Dendritic cell treated with granulocyte-macrophage colony-stimulating factor and Interleukin-4, amounts not matched to agents 40 ng/mL and 50 ng/mL, for 4 days (primary cell): ENCODE data around the gene PAIP2.
A peak's percentile ranks its signal among the peaks of the same experiment; 100 is the strongest.

ENCODE experiments used
- H3K27ac Mint-ChIP-seq: one replicate; pipeline ENCODE4 v1.8.0; 2022; ENCODE audit warnings: mild to moderate bottlenecking, mixed read lengths
- H3K27me3 Mint-ChIP-seq: one replicate; pipeline ENCODE4 v1.8.0; 2022; ENCODE audit warnings: mild to moderate bottlenecking, mixed read lengths
- H3K36me3 Mint-ChIP-seq: one replicate; pipeline ENCODE4 v1.8.0; 2022; ENCODE audit warnings: low read depth, mixed read lengths
- H3K4me1 Mint-ChIP-seq: one replicate; pipeline ENCODE4 v1.8.0; 2022; ENCODE audit warnings: low read depth, mixed read lengths
- H3K4me3 Mint-ChIP-seq: one replicate; pipeline ENCODE4 v1.8.0; 2022; ENCODE audit warnings: mild to moderate bottlenecking, moderate library complexity, mixed read lengths
- H3K9me3 Mint-ChIP-seq: one replicate; pipeline ENCODE4 v1.8.0; 2022; ENCODE audit warnings: mixed read lengths
- intact Hi-C: fragments of 100-400 bp; cut with micrococcal nuclease; formaldehyde crosslinking; loops from one replicate; pipeline ENCODE4 v1.15.0; 2022

PAIP2 gene

DNA sequence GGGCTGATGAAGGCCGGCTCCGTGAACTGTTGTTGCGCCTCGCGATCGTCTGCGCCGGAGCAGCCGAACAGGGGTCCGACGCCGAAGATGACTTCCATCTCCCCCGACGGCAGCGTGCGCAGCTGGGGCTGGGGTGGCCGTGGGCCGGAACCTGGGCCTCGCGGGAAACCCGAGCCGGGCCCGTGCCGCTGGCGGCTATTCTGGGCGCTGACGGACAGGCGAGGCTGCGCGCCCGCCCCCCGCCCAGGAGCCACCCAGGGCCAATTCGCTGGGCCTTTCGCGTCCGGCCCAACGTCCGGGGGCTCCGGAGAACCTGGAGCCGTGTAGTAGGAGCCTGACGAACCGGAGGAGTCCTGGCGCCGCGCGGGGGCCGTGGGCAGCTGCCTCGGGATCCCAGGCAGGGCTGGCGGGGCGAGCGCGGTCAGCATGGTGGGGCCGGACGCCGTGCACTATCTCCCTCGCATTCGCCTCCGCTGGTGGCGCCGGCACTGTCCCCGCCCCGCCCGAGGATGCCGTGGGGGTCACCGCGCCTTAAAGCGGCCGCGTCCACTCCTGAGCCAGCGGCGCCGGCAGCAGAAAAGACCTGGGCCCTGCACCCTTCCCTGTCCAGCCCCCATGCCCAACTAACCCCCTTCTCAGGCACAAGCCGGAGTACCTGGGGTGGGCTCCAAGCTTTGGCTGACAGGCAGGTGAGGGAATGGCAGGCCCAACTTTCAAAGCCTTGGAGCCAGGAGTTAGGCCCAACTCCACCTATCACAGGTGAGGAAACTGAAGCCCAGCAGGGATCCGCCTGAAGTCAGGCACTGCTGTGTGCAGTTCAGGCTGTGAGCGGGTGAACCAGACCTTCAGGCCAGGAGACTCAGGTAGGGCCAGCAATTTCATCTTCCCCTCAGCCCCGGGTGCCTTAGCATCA lies 53.3 kb downstream of the PAIP2 start, which contains the start of gene PROB1:
PROB1 (minus strand) TSS at position 451 of the 913 bp plus-strand sequence; CDS start at position 428, 23 bp downstream.
- Mint-ChIP-seq H3K4me1 (peaks cover 43% of the 10 kb centered on the region), H3K9me3 (no peaks in the 10 kb centered on the region), H3K27ac (no peak within 1 kb of the TSS), H3K36me3 (no peaks in the 10 kb centered on the region), H3K27me3 (peaks cover 59% of the 10 kb centered on the region), H3K4me3 (peak within 1 kb of the TSS; percentile 48)
- intact Hi-C loops = loop anchor here (5.0 kb wide), 1 partner anchor 53 kb away; the partner anchor contains the start of gene PAIP2

DNA sequence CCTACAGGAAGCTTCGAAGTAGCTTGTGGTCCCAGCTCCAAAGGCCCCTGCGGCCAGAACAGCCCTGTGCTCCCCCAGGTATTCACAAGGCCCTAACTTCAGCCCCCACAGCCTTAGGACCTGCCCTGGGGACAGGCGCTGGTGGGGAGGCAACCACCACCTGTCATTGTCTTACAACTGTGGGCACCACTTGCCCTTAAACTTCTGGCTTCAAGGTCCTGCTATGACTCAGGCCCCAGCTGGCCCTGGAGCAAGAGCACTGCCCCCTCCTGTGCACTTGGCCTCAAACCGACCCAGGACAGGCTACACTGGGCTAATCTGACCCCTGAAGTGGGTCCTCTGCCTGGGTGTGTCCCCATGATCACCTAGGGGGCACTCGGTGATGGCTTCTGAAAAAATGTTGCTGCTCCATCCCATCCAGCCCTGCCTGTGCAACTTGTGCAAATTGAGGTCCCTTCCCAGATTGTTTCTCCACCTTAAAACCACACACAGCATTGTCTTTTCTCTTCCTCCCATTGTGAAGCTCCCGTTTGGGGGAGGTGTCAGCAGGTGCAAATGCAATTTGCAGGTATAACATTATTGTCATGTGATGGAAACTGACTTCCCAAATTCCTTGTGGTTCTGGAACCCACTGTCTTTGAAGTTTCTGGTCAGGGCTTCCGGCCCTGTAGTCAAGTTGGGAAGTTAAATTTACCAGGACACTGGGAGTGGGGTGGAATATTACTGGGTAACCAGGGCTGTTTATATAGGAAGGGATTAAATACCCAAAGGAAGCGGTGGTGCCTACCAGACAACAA lies 54.4 kb downstream of the PAIP2 start:
- Mint-ChIP-seq H3K4me1 (peaks cover 42% of the 10 kb centered on the region), H3K9me3 (no peaks in the 10 kb centered on the region)

DNA sequence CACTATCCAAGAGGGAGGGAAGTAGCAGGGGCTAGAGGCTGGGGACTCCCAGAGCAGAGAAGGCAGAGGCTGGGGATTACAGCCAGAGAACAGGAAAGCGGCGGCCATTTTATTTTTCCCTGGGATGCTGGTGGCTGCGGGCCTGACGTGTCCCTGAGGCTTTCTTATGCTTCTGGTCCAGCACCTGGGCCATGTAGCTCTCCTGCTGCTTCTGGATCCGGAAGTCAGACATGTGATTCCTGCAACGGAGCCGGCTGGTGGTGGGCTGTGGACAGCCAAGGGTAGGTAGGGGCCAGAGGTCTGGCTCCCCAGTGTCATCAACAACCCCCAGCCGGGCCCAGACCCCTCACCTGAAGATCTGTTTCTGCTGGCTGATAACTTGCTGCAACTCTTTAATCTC lies 55.0 kb downstream of the PAIP2 start:
- no peak overlapping the region for H3K4me3 Mint-ChIP-seq
- intact Hi-C loops = no loop called here
- no peaks in the 10 kb centered on the region for H3K36me3 Mint-ChIP-seq
- H3K9me3 Mint-ChIP-seq = no peaks in the 10 kb centered on the region
- H3K4me1 Mint-ChIP-seq = peaks cover 36% of the 10 kb centered on the region
- no peak overlapping the region for H3K27ac Mint-ChIP-seq
- peaks cover 46% of the 10 kb centered on the region for H3K27me3 Mint-ChIP-seq

More for the DNA sequence above, 54.4 kb downstream of the PAIP2 start:
- H3K36me3 Mint-ChIP-seq = no peaks in the 10 kb centered on the region
- H3K4me3 Mint-ChIP-seq = no peak overlapping the region
- intact Hi-C loops = no loop called here
- peaks cover 52% of the 10 kb centered on the region for H3K27me3 Mint-ChIP-seq
- no peak overlapping the region for H3K27ac Mint-ChIP-seq

DNA sequence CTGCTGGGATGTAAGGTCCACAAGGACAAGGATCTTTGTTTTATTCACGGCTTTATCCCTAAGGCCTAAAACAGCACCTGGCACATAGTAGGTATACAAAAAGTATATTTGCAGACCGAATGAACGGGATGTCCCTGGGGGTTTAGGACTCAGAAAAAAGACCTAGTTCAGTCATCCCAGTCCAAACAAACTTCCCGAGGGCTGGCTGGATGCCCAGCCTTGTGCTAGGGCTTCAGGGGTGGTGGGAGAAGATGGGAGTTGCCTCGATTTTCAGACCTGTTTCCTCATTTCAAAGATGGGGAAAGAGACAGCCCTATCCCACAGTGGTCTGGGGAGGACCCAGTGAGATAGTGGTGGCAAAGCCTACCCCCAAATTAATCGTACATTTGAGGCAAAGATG lies 56.3 kb downstream of the PAIP2 start:
- Mint-ChIP-seq H3K4me1 (peaks cover 32% of the 10 kb centered on the region), H3K27me3 (peaks cover 35% of the 10 kb centered on the region), H3K9me3 (no peaks in the 10 kb centered on the region), H3K27ac (no peak overlapping the region), H3K36me3 (no peaks in the 10 kb centered on the region), H3K4me3 (no peak overlapping the region)
- intact Hi-C loops = no loop called here

DNA sequence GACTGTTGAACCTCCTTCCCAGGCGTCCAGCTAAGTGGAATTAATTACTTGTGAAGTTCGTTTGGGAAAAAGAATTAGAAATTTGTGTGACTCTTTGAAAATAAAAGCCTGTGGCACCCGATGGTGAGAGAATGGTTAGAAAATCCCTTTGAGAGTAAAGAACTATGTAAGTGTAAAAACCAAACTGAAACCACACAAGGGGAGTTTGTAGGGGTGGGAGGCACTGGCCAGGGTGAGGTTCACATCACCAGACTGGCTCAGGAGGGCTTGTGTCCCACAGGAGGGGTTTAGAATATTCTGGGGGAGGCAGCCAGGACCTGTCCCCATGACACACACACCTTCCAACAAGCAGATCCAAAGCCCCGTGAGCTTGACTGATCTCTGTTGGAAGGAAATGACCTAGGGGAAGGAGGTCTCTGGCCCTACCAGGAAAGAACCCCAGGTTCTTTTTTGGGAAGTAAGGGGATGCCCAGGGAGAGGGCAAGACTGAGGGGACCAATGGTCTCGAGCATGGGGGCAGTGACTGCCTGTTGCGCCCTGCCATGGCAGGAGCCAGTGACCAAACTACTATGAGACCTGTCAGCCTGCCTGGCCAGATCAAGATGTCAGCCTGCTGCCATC lies 58.0 kb downstream of the PAIP2 start:
- Mint-ChIP-seq H3K36me3 (peaks cover 6% of the 10 kb centered on the region), H3K4me1 (peaks cover 39% of the 10 kb centered on the region), H3K4me3 (no peak overlapping the region), H3K27me3 (peaks cover 18% of the 10 kb centered on the region), H3K9me3 (no peaks in the 10 kb centered on the region), H3K27ac (no peak overlapping the region)
- intact Hi-C loops = loop anchor here (10.0 kb wide), 1 partner anchor 105 kb away; the partner anchor contains the start of gene MATR3

- no peaks in the 10 kb centered on the region for H3K27me3 Mint-ChIP-seq
- no peak overlapping the region for H3K4me3 Mint-ChIP-seq
- H3K9me3 Mint-ChIP-seq = no peaks in the 10 kb centered on the region
- peaks cover 6% of the 10 kb centered on the region for H3K36me3 Mint-ChIP-seq
- H3K4me1 Mint-ChIP-seq = peaks cover 33% of the 10 kb centered on the region
- no peak overlapping the region for H3K27ac Mint-ChIP-seq
- intact Hi-C loops = loop anchor here (10.0 kb wide), 1 partner anchor 107 kb away; the partner anchor contains the start of gene MATR3
Measured at GRCh38 chr5:139401546-139401945, 59.9 kb downstream of the PAIP2 start.

DNA sequence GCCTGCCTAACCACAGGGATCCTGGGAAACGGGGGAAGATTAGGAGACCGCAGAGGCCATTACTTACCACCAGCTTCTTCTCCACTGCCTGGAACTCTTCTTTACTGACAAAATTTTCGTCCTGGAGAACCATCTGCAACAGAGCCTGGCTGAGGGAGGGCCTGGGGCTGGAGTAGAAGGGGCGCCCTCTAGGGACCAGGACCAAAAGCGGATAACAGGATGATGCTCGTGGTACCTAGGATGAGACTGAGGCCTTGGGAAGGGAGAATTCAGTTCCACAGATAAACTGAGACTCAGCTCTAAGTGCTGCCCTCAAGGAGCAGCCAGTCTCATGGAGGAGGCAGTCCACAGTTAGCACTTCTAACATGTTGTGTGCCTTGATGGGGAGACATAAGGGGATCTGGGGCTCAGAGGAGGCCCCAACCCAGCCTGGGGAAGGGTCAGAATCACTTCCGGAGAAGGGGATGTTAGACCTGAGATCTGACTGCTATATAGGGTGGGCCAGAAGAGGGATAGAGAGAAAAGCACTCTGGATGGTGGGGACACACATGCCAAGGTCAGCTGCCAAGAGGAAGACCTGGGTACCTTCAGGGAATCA lies 61.0 kb downstream of the PAIP2 start:
- Mint-ChIP-seq H3K4me1 (peaks cover 31% of the 10 kb centered on the region), H3K27ac (peak overlapping the region; percentile 95), H3K27me3 (no peaks in the 10 kb centered on the region), H3K4me3 (peak overlapping the region; percentile 28), H3K9me3 (no peaks in the 10 kb centered on the region), H3K36me3 (peaks cover 6% of the 10 kb centered on the region)
- intact Hi-C loops = loop anchor here (1.0 to 10.0 kb wide), 2 partner anchors 37 to 108 kb away; partner anchors contain the start of genes DNAJC18 and MATR3

DNA sequence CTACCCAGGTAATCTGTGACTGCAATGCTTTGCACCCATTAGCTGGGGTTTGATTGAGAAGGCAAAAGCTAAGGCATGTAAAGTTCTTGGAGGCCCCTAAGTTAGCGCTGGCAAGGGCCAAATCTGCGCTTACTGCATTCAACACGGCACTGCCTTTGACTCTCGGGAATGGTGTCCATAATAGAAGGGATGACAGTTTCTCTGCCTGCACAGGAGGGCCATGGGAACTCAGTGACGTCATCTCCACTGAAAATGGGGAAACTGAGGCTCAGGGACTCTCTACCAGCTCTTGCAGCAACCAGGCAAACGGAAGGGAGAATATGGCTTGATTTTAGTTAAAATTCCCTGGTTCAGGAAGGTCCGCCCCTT lies 61.7 kb downstream of the PAIP2 start:
- Mint-ChIP-seq H3K27ac (peak overlapping the region; percentile 95), H3K36me3 (peaks cover 6% of the 10 kb centered on the region), H3K27me3 (no peaks in the 10 kb centered on the region), H3K4me3 (peak overlapping the region; percentile 82), H3K4me1 (peaks cover 29% of the 10 kb centered on the region), H3K9me3 (no peaks in the 10 kb centered on the region)
- intact Hi-C loops = loop anchor here (1.0 to 10.0 kb wide), 2 partner anchors 36 to 109 kb away; partner anchors contain the start of genes DNAJC18 and MATR3

GRCh38 chr5:139403787-139404483 lies 62.3 kb downstream of the PAIP2 start, which contains the start of gene SPATA24:
SPATA24 (minus strand) TSS chr5:139404089; CDS start chr5:139404060, 29 bp downstream.
- Mint-ChIP-seq H3K27ac (peak within 1 kb of the TSS; percentile 95), H3K36me3 (peaks cover 6% of the 10 kb centered on the region), H3K27me3 (no peaks in the 10 kb centered on the region), H3K4me1 (peaks cover 29% of the 10 kb centered on the region), H3K9me3 (no peaks in the 10 kb centered on the region), H3K4me3 (peak within 1 kb of the TSS; percentile 82)
- intact Hi-C loops = loop anchor here (1.0 to 10.0 kb wide), 2 partner anchors 35 to 109 kb away; partner anchors contain the start of genes DNAJC18 and MATR3

- intact Hi-C loops = loop anchor here (10.0 kb wide), 1 partner anchor 110 kb away; the partner anchor contains the start of gene MATR3
Measured at GRCh38 chr5:139404484-139404840, 62.8 kb downstream of the PAIP2 start.

DNA sequence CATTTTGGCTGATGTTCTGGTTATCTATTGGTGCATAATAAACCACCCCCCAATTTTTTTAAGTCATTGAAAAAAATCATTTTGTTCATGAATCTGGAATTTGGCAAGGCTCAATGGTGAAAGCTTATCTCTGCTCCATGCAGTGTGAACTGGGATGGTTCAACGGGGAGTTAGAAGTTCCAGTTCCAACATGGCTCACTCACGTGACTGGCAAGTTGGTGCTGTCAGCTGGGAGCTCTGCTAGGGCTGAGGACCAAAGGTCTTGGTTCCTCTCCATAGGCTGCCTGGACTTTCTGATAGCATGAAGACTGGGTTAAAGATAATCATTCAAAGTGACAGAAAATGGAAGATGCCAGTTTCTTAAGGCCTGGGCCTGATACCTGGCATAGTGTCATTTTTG lies 65.3 kb downstream of the PAIP2 start:
- Mint-ChIP-seq H3K36me3 (peaks cover 6% of the 10 kb centered on the region), H3K27ac (no peak overlapping the region), H3K27me3 (no peaks in the 10 kb centered on the region), H3K4me3 (no peak overlapping the region), H3K9me3 (no peaks in the 10 kb centered on the region), H3K4me1 (peaks cover 29% of the 10 kb centered on the region)
- intact Hi-C loops = loop anchor here (10.0 kb wide), 1 partner anchor 112 kb away; the partner anchor contains the start of gene MATR3

More at GRCh38 chr5:139404484-139404840, 62.8 kb downstream of the PAIP2 start:
- Mint-ChIP-seq H3K9me3 (no peaks in the 10 kb centered on the region), H3K36me3 (peaks cover 6% of the 10 kb centered on the region), H3K4me1 (peaks cover 29% of the 10 kb centered on the region), H3K27ac (peak overlapping the region; percentile 95), H3K27me3 (no peaks in the 10 kb centered on the region), H3K4me3 (peak overlapping the region; percentile 82)

DNA sequence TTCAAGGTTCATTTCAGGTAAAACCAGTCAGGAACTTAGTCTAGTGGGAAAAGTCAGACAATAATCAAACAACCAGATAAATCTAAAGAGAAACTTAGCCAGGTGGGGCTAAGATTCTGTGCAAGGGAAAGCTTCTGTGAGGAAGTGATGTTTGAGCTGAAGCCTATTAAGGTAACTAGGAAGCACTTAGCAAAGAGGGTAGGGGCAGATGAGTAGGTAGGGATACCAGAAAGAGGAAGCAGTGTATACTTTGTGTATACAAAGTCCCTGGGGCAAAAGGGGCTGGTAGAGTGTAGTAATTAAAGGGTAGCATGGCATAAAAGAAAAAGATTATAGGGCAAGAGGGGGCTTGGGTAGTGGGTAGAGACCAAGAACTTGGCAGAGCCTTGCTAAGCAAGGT lies 65.9 kb downstream of the PAIP2 start:
- peaks cover 6% of the 10 kb centered on the region for H3K36me3 Mint-ChIP-seq
- H3K4me1 Mint-ChIP-seq = peaks cover 28% of the 10 kb centered on the region
- H3K27me3 Mint-ChIP-seq = no peaks in the 10 kb centered on the region
- no peak overlapping the region for H3K4me3 Mint-ChIP-seq
- H3K27ac Mint-ChIP-seq = no peak overlapping the region
- intact Hi-C loops = loop anchor here (10.0 kb wide), 1 partner anchor 113 kb away; the partner anchor contains the start of gene MATR3
- no peaks in the 10 kb centered on the region for H3K9me3 Mint-ChIP-seq
